ENCODE data around the gene TRAPPC10. TPM values are rescaled to one million over a fixed set of nuclear protein-coding genes. Genes with fewer than 3 reads are reported as not detected.
A peak's percentile ranks its signal among the peaks of the same experiment; 100 is the strongest.

TRAPPC10 gene
- total and polyA plus RNA-seq, 4 donors, result 7.7 to 43.5 (median 29.7) TPM

- H3K27ac ChIP-seq (ENCODE audit: low read depth in 1 of 2, low read length in 1 of 2), result peak overlapping the region in 1 of 2 donors; percentile 7
- ATAC-seq (ENCODE audit: insufficient read depth, low FRiP score), result no peak
- H3K9ac ChIP-seq (ENCODE audit: insufficient read depth in 1 of 2, low read length in 2 of 2), result no peak overlapping the region
- no peaks in the 10 kb centered on the region for H3K27me3 ChIP-seq (ENCODE audit: control insufficient read depth in 3 of 3, insufficient read depth in 3 of 3, low read length in 2 of 3)
- peaks cover 0 to 23% (median 12%) of the 10 kb centered on the region in 5 donors for H3K4me1 ChIP-seq (ENCODE audit: control insufficient read depth in 5 of 5, insufficient read depth in 5 of 5, low read length in 5 of 5)
- WGBS, 2 donors, result 85 to 87% methylated on average over 24 of the region's 24 CpGs
- no peaks in the 10 kb centered on the region for H3K9me3 ChIP-seq (ENCODE audit: control insufficient read depth in 4 of 4, insufficient read depth in 3 of 4, low read length in 3 of 4)
- peak; percentile 55 to 74 (median 60) for DNase-seq
- no peak for TF ChIP-seq CTCF (IDR thresholded peaks at IDR 0.05; ENCODE audit: control extremely low read depth, extremely low read depth)
- H3K36me3 ChIP-seq (ENCODE audit: control insufficient read depth in 4 of 4, insufficient read depth in 4 of 4, low read length in 4 of 4), result peaks cover 12 to 36% (median 25%) of the 10 kb centered on the region in 4 donors
- no peak overlapping the region for H3K4me3 ChIP-seq
Measured at GRCh38 chr21:44082648-44083440, 70.7 kb downstream of the TRAPPC10 start.

GRCh38 chr21:44083631-44084291 lies 71.7 kb downstream of the TRAPPC10 start:
- Histone ChIP-seq H3K27me3 (ENCODE audit: control insufficient read depth in 3 of 3, insufficient read depth in 3 of 3, low read length in 2 of 3) (no peaks in the 10 kb centered on the region), H3K27ac (ENCODE audit: low read depth in 1 of 2, low read length in 1 of 2) (peak overlapping the region in 1 of 2 donors; percentile 66), H3K4me3 (no peak overlapping the region), H3K9ac (ENCODE audit: insufficient read depth in 1 of 2, low read length in 2 of 2) (no peak overlapping the region), H3K36me3 (ENCODE audit: control insufficient read depth in 4 of 4, insufficient read depth in 4 of 4, low read length in 4 of 4) (peaks cover 12 to 42% (median 26%) of the 10 kb centered on the region in 4 donors), H3K4me1 (ENCODE audit: control insufficient read depth in 5 of 5, insufficient read depth in 5 of 5, low read length in 5 of 5) (peaks cover 0 to 27% (median 12%) of the 10 kb centered on the region in 5 donors), H3K9me3 (ENCODE audit: control insufficient read depth in 4 of 4, insufficient read depth in 3 of 4, low read length in 3 of 4) (no peaks in the 10 kb centered on the region)
- WGBS, 2 donors, result 37 to 38% methylated on average over 16 of the region's 16 CpGs
- no peak for ATAC-seq (ENCODE audit: insufficient read depth, low FRiP score)
- peak; percentile 28 to 68 (median 36) for DNase-seq
- no peak for TF ChIP-seq CTCF (IDR thresholded peaks at IDR 0.05; ENCODE audit: control extremely low read depth, extremely low read depth)

DNA sequence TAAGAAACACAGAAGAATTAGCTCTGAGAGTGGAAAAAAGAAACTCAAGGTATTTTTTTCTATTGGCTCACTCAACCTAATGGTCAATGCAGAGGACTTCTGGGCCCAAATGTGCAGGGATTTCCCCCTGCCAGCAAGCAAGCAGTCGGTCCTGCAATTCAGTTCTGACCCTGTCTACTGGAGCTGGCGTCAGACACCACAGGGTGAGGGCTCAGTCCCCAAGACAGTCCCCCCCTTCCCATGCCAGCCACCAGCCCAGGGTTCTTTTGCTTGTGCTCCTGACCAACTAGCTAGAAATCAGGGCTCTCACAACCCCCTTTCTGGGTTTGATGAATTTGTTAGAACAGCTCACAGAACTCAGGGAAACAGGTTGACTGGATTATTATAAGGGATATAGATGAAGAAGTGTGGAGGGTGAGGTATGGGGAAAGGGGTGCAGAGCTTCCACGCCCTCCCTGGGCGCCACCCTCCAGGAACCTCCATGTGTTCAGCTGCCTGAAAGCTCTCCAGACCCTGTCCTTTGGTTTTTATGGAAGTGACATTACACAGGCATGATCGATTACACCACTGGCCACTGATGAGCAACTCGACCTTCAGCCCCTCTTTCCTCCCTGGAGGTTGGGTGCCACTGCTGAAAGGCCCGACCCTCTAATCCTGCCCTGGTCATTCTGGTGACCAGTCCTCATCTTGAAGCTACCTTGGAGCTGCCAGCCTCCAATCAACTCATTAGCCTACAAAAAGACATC lies 72.6 kb downstream of the TRAPPC10 start:
- ATAC-seq (ENCODE audit: insufficient read depth, low FRiP score), result no peak
- no peak for TF ChIP-seq CTCF (IDR thresholded peaks at IDR 0.05; ENCODE audit: control extremely low read depth, extremely low read depth)
- Histone ChIP-seq H3K36me3 (ENCODE audit: control insufficient read depth in 4 of 4, insufficient read depth in 4 of 4, low read length in 4 of 4) (peaks cover 11 to 50% (median 21%) of the 10 kb centered on the region in 4 donors), H3K4me3 (no peak overlapping the region), H3K4me1 (ENCODE audit: control insufficient read depth in 5 of 5, insufficient read depth in 5 of 5, low read length in 5 of 5) (peaks cover 0 to 28% (median 8%) of the 10 kb centered on the region in 5 donors), H3K9me3 (ENCODE audit: control insufficient read depth in 4 of 4, insufficient read depth in 3 of 4, low read length in 3 of 4) (no peaks in the 10 kb centered on the region), H3K9ac (ENCODE audit: insufficient read depth in 1 of 2, low read length in 2 of 2) (no peak overlapping the region), H3K27ac (ENCODE audit: low read depth in 1 of 2, low read length in 1 of 2) (peak overlapping the region in 1 of 2 donors; percentile 48), H3K27me3 (ENCODE audit: control insufficient read depth in 3 of 3, insufficient read depth in 3 of 3, low read length in 2 of 3) (no peaks in the 10 kb centered on the region)
- 81% methylated on average over 7 of the region's 7 CpGs for WGBS, 2 donors
- no peak for DNase-seq
